Right cardiac atrium (tissue), 5 donors: ENCODE data around the gene C11orf68. TPM values are rescaled to one million over a fixed set of nuclear protein-coding genes. Genes with fewer than 3 reads are reported as not detected.

Experiments
- ATAC-seq, 2 donors: fragments of 200-7000 bp; cut with Tn5 transposase; one replicate each; pipeline versions ENCODE4 v1.8.0 to v1.9.1; 2020; ENCODE audit warnings: moderate library complexity in 2 of 2, mild to moderate bottlenecking in 1 of 2
- DNase-seq, 3 donors: peaks; one replicate each; pipeline ENCODE4 v3.0.0-alpha.2; 2020
- H3K27ac ChIP-seq: one replicate; pipeline ENCODE4 v1.5.1; 2013; ENCODE audit warnings: mild to moderate bottlenecking, low read length, control low read depth, moderate library complexity
- H3K27me3 ChIP-seq: one replicate; pipeline ENCODE4 v1.6.1; 2013; ENCODE audit not compliant: control insufficient read depth, insufficient read depth
- H3K4me1 ChIP-seq: one replicate; pipeline ENCODE4 v1.6.1; 2013; ENCODE audit warnings: low read length; ENCODE audit not compliant: control insufficient read depth, insufficient read depth
- H3K4me3 ChIP-seq: one replicate; pipeline ENCODE4 v1.5.1; 2013; ENCODE audit warnings: low read length, control low read depth
- H3K9me3 ChIP-seq: one replicate; pipeline ENCODE4 v1.6.1; 2013; ENCODE audit warnings: low read length; ENCODE audit not compliant: control insufficient read depth
- WGBS: extraction: QIAGEN DNeasy Blood & Tissue Kit; methylation state at CpG from one replicate; pipeline ENCODE4 v1.1.7; 2013; 5-methylcytosine and 5-hydroxymethylcytosine counted together
- intact Hi-C, 4 donors: fragments of 100-400 bp; cut with DNase I; formaldehyde crosslinking; loops; one replicate each; pipeline versions ENCODE4 v1.11.0 to v1.14.0; 2022 to 2023
- polyA plus RNA-seq: library from polyadenylated mRNA; stranded (reverse); fragments of 200-250 nt; gene quantifications from one replicate; pipeline ENCODE4 v1.2.3, GENCODE V29; 2013
- total RNA-seq, 4 donors: library from RNA; stranded (reverse); fragmentation: NEBNext Ultra II Directional; extraction: Animal tissue kit (Norgen Biotek cat#: 25700); gene quantifications; one replicate each; pipeline ENCODE4 v1.2.1, GENCODE V29; 2021
- donor health status: healthy with polysubstance abuse.
- donor health status: DM: no; HTN: yes; CAD: no.
- donor health status: DM: no; HTN: no; CAD: no.
- donor health status: DM: no; HTN: yes; CAD: no; lungs with severe emphysema.
- donor health status: DM: yes; HTN: yes; CAD: no.

C11orf68 gene
- total and polyA plus RNA-seq, 5 donors = 31.1 to 41.8 (median 39.6) TPM

DNA sequence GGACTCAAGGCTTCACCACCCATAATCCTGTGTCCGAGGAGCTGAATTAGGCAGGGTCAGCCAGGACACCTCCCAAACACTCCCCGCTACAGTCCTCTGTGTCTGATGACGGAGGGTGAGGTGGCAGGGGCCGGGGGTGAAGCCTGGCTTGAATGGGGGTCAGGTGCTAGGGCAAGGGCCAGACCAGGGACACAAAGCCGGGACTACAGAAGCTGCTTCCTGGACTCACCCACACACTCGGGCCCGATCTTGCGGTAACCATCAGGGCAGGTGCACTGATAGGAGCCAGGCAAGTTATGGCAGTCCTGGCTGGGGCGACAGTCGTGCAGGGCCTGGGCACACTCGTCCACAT lies 48.6 kb downstream of the C11orf68 start:
- no peak for ATAC-seq
- Histone ChIP-seq H3K4me3 (no peak overlapping the region), H3K27ac (no peak overlapping the region), H3K27me3 (no peaks in the 10 kb centered on the region), H3K9me3 (no peaks in the 10 kb centered on the region), H3K4me1 (peaks cover 5% of the 10 kb centered on the region)
- DNase-seq = peak; percentile 17 to 58 (median 42)
- WGBS = 69% methylated on average over 11 of the region's 11 CpGs
- intact Hi-C loops = no loop called here

DNA sequence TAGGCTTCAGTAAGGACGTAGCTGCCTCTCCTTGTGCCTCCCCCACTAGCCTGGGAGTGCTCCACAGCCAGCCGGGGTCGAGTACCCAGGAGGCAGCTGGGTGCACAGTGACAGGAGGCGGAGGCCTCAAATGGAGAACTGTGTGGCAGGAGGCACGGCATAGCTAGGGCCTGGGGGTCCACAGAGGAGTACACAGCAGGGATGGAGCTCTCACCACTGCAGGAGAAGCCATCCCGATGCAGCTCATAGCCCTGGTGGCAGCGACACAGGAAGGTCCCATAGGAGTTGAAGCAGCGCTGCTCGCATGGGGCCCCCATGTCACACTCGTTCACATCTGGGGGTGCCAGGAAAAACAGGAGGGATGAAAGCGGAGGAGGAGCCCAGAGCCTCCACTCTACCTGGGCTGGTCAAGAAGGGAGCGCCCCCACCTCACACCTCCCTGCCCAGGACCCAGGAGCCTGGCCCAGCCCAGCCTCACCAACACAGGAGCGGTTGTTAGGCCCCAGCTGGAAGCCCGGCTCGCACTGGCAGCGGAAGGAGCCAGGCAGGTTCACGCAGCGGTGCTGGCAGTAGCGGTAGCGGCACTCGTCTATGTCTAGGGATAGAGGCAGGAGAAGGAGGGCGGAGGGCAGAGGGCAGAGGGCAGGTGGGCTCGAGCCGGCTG lies 49.1 kb downstream of the C11orf68 start:
- Histone ChIP-seq H3K27ac (no peak overlapping the region), H3K9me3 (no peaks in the 10 kb centered on the region), H3K4me1 (peaks cover 5% of the 10 kb centered on the region), H3K4me3 (no peak overlapping the region), H3K27me3 (no peaks in the 10 kb centered on the region)
- 82% methylated on average over 24 of the region's 24 CpGs for WGBS
- DNase-seq (peak; percentile 18 to 65 (median 50)), ATAC-seq (no peak)
- intact Hi-C loops = no loop called here

DNA sequence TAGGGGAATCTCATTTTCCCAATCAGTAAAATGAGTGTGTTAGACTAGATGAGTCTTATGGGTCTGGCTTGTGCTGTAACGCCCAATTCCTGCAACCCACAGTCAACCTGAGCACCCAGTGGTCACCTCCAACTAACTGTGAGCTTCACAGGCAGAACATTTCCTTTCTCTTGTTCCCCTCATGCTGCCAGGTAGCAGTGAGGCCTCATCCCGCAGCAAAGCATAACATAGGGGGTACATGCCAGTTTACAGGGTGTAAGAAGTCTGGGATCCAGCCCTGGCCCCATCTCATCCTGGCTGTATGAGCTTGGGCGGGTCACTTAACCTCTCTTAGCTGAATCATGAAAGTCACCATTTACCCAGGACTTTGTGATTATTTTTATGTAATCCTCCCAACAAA lies 50.0 kb downstream of the C11orf68 start:
- WGBS = 95% methylated on average over 3 of the region's 3 CpGs
- ATAC-seq = no peak

DNA sequence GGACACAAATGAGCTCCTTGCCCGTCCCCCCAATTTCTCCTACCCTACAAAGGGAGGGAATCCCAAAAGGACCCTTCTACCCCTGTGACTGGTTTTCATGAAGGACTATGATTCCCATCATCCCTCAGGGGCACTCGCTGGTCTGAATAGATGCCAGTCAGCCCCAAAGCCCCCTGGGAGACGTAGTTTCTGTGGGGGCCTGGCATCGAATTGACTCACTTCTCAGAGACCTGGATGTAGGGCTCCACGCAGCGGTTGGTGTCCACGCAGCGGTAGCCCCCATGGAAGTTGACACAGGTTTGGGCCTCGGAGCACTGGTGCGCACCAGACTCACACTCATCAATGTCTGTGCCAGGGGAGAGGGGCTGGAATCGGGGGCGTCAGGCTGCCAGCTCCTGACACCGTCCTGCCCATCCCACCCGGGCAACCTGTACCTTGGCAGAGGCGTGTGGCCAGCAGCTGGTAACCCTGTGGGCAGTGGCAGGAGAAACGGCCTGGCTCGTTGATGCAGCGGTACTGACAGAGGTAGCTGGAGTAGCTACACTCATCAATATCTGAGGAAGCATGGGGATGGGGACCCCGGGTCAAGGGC lies 50.7 kb downstream of the C11orf68 start:
- no peak overlapping the region for H3K4me3 ChIP-seq
- intact Hi-C loops = no loop called here
- ATAC-seq = no peak
- peak; percentile 25 to 66 (median 64) for DNase-seq
- no peaks in the 10 kb centered on the region for H3K27me3 ChIP-seq
- no peaks in the 10 kb centered on the region for H3K9me3 ChIP-seq
- H3K4me1 ChIP-seq = peaks cover 5% of the 10 kb centered on the region
- WGBS = 84% methylated on average over 19 of the region's 19 CpGs
- H3K27ac ChIP-seq = no peak overlapping the region

More for the DNA sequence above, 50.0 kb downstream of the C11orf68 start:
- intact Hi-C loops = no loop called here
- DNase-seq = peak in 1 of 3 donors; percentile 25
- no peak overlapping the region for H3K4me3 ChIP-seq
- peaks cover 5% of the 10 kb centered on the region for H3K4me1 ChIP-seq
- no peak overlapping the region for H3K27ac ChIP-seq
- no peaks in the 10 kb centered on the region for H3K9me3 ChIP-seq
- H3K27me3 ChIP-seq = no peaks in the 10 kb centered on the region

DNA sequence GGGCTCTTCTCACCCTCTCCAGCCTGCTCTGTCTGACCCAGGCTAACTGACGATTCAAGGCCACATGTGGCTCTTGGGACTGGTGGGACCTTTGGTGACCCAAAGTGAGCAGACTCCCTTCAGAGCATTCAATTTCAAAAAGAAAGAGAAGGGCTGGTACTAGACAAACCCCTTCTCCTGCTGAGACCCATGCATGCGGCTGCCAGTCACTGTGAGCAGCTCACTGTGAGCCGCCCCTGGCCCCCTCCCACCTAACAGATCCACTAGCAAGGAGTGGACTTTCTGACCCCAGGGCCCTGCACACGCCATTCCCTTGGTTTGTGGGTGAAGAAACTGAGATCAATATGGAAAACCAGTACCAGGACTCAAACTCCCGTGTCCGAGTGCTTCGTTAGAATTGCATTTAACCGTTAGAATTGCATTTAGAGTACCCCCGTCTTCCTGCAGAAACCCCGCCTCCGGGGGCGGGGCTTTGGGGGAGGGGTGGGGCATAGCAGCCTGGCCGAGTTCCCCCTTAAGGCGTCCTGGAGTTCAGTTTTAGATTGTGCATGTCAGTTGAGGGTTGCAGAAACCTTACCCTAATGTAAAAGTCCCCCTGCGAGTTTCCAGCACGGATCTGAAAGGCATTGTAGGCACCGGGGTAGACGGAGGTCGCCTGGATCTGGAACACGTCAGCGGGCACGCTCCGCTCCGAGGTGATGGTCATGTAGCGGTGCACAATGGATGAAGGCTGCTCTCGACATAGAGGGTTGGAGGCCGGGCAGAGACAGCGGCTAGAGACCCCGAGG lies 51.4 kb downstream of the C11orf68 start:
- H3K27me3 ChIP-seq = no peaks in the 10 kb centered on the region
- peaks cover 5% of the 10 kb centered on the region for H3K4me1 ChIP-seq
- ATAC-seq (no peak), DNase-seq (peak; percentile 28 to 78 (median 75))
- H3K27ac ChIP-seq = no peak overlapping the region
- H3K4me3 ChIP-seq = no peak overlapping the region
- WGBS = 54% methylated on average over 29 of the region's 29 CpGs
- no peaks in the 10 kb centered on the region for H3K9me3 ChIP-seq
- intact Hi-C loops = no loop called here

Other genes with a start within 250 kb of the C11orf68 start
- 10 to 100 TPM; 49.0 to 57.2 (median 54.0) TPM for gene KAT5, start 206.8 kb downstream of the C11orf68 start, total RNA-seq
- 49.1 TPM for gene KAT5, start 206.8 kb downstream of the C11orf68 start, polyA plus RNA-seq
- 10 to 100 TPM; 68.1 to 94.4 (median 76.4) TPM for gene RNASEH2C, start 198.3 kb downstream of the C11orf68 start, total RNA-seq
- gene RNASEH2C, start 198.3 kb downstream of the C11orf68 start, polyA plus RNA-seq = 158 TPM
- 10 to 100 TPM in 1 of 4 donors, 1 to 10 TPM in 3; 9.0 to 14.1 (median 9.1) TPM for gene AP5B1, start 138.1 kb downstream of the C11orf68 start, total RNA-seq
- 6.6 TPM for gene AP5B1, start 138.1 kb downstream of the C11orf68 start, polyA plus RNA-seq
- not detected for gene OVOL1, start 132.0 kb downstream of the C11orf68 start, total RNA-seq
- not detected for gene OVOL1, start 132.0 kb downstream of the C11orf68 start, polyA plus RNA-seq
- under 1 TPM in 3 of 4 donors, not detected in 1; 0.20 to 0.88 (median 0.48) TPM for gene SNX32, start 85.1 kb downstream of the C11orf68 start, total RNA-seq
- gene SNX32, start 85.1 kb downstream of the C11orf68 start, polyA plus RNA-seq = 0.20 TPM
- gene CFL1, start 60.9 kb downstream of the C11orf68 start, total RNA-seq = 100 to 1,000 TPM; 285 to 470 (median 377) TPM
- 389 TPM for gene CFL1, start 60.9 kb downstream of the C11orf68 start, polyA plus RNA-seq
- 10 to 100 TPM; 33.3 to 39.5 (median 35.8) TPM for gene MUS81, start 58.6 kb downstream of the C11orf68 start, total RNA-seq
- 44.7 TPM for gene MUS81, start 58.6 kb downstream of the C11orf68 start, polyA plus RNA-seq
- 100 to 1,000 TPM; 139 to 164 (median 142) TPM for gene EFEMP2, start 46.3 kb downstream of the C11orf68 start, total RNA-seq
- 128 TPM for gene EFEMP2, start 46.3 kb downstream of the C11orf68 start, polyA plus RNA-seq
- gene CTSW, start 39.2 kb downstream of the C11orf68 start, total RNA-seq = 1 to 10 TPM in 1 of 4 donors, under 1 TPM in 3; 0.45 to 1.7 (median 0.64) TPM
- gene CTSW, start 39.2 kb downstream of the C11orf68 start, polyA plus RNA-seq = 0.79 TPM
- 10 to 100 TPM; 39.7 to 46.6 (median 42.8) TPM for gene FIBP, start 30.6 kb downstream of the C11orf68 start, total RNA-seq
- 37.8 TPM for gene FIBP, start 30.6 kb downstream of the C11orf68 start, polyA plus RNA-seq
- 10 to 100 TPM; 50.8 to 61.3 (median 57.4) TPM for gene CCDC85B, start 28.4 kb downstream of the C11orf68 start, total RNA-seq
- 80.3 TPM for gene CCDC85B, start 28.4 kb downstream of the C11orf68 start, polyA plus RNA-seq
- gene FOSL1, start 18.7 kb downstream of the C11orf68 start, total RNA-seq = 1 to 10 TPM in 1 of 4 donors, under 1 TPM in 3; 0.57 to 5.5 (median 0.83) TPM
- 2.6 TPM for gene FOSL1, start 18.7 kb downstream of the C11orf68 start, polyA plus RNA-seq
- 10 to 100 TPM; 82.9 to 90.2 (median 85.2) TPM for gene DRAP1, start 364 bp upstream of the C11orf68 start, total RNA-seq
- gene DRAP1, start 364 bp upstream of the C11orf68 start, polyA plus RNA-seq = 130 TPM
- gene TSGA10IP, start 26.4 kb upstream of the C11orf68 start, total RNA-seq = not detected
- not detected for gene TSGA10IP, start 26.4 kb upstream of the C11orf68 start, polyA plus RNA-seq
- gene SART1, start 42.7 kb upstream of the C11orf68 start, total RNA-seq = 10 to 100 TPM; 34.3 to 41.7 (median 36.9) TPM
- 41.3 TPM for gene SART1, start 42.7 kb upstream of the C11orf68 start, polyA plus RNA-seq
- gene EIF1AD, start 83.1 kb upstream of the C11orf68 start, total RNA-seq = 10 to 100 TPM; 19.3 to 22.2 (median 20.8) TPM
- gene EIF1AD, start 83.1 kb upstream of the C11orf68 start, polyA plus RNA-seq = 18.5 TPM
- gene BANF1, start 83.4 kb upstream of the C11orf68 start, total RNA-seq = 100 to 1,000 TPM; 175 to 258 (median 218) TPM
- gene BANF1, start 83.4 kb upstream of the C11orf68 start, polyA plus RNA-seq = 274 TPM
- 1 to 10 TPM; 1.2 to 3.6 (median 2.2) TPM for gene CST6, start 92.9 kb upstream of the C11orf68 start, total RNA-seq
- 2.1 TPM for gene CST6, start 92.9 kb upstream of the C11orf68 start, polyA plus RNA-seq
- not detected for gene CATSPER1, start 107.4 kb upstream of the C11orf68 start, total RNA-seq
- gene CATSPER1, start 107.4 kb upstream of the C11orf68 start, polyA plus RNA-seq = not detected
- 10 to 100 TPM; 10.8 to 13.6 (median 12.1) TPM for gene GAL3ST3, start 130.1 kb upstream of the C11orf68 start, total RNA-seq
- gene GAL3ST3, start 130.1 kb upstream of the C11orf68 start, polyA plus RNA-seq = 8.9 TPM
- 10 to 100 TPM; 84.4 to 97.7 (median 91.7) TPM for gene SF3B2, start 133.3 kb upstream of the C11orf68 start, total RNA-seq
- gene SF3B2, start 133.3 kb upstream of the C11orf68 start, polyA plus RNA-seq = 62.1 TPM
- gene PACS1, start 151.2 kb upstream of the C11orf68 start, total RNA-seq = 10 to 100 TPM; 48.3 to 82.5 (median 56.5) TPM
- 30.9 TPM for gene PACS1, start 151.2 kb upstream of the C11orf68 start, polyA plus RNA-seq